ENCODE results near the gene INA. TPM values are rescaled to one million over a fixed set of nuclear protein-coding genes. Genes with fewer than 3 reads are reported as not detected.
"Not testable (repeated sequence)": the region's sequence is repeated elsewhere in the genome, so short reads cannot be mapped to it uniquely, and the experiment has no call there.

INA gene
- total RNA-seq, 1 experiment from 2014 or later = not detected

GRCh38 chr10:103258928-103259327 lies 18.0 kb upstream of the INA start:
- H3K9me3 ChIP-seq, H3K4me3 ChIP-seq, H3K27me3 ChIP-seq, H3K36me3 ChIP-seq, DNase-seq: not testable (repeated sequence)

DNA sequence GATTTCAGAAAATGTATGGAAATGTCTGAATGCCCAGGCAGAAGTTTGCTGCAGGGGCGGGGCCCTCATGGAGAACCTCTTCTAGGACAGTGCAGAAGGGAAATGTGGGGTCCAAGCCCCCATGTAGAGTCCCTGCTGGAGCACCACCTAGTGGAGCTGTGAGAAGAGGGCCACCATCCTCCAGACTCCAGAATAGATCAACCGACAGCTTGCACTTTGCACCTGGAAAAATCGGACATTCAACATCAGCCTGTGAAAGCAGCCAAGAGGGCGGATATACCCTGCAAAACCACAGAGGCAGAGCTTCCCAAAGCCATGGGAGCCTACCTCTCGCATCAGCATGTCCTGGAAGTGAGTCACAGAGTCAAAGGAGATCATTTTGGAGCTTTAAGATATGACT lies 16.9 kb upstream of the INA start:
- H3K9me3 ChIP-seq = peaks cover 6% of the 10 kb centered on the region
- H3K27me3 ChIP-seq = peaks cover 5% of the 10 kb centered on the region; the same call in 1 of the 2 replicates
- no peaks in the 10 kb centered on the region for H3K36me3 ChIP-seq
- no peak overlapping the region for H3K4me3 ChIP-seq
- no peak for DNase-seq

DNA sequence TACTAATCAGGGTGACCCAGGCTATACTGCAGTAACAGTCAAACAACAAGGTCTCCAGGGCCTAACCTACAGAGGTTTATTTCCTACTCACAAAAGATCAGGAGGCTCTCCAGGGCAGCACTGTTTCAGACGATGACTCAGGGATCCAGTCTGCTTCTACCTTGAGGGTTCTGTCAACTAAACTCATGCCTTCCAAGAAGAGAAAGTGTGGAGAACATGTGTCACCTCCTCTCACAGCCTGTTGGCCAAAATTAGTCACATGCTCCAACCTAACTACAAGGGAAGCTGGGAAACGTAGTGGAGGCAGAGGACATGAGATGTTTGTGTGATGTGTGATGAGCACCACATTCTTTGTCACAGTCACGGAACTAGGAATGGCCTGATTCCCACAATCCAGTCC lies 14.7 kb upstream of the INA start:
- no peak for DNase-seq
- peaks cover 13% of the 10 kb centered on the region for H3K27me3 ChIP-seq
- no peak overlapping the region for H3K4me3 ChIP-seq
- peaks cover 6% of the 10 kb centered on the region for H3K9me3 ChIP-seq
- no peaks in the 10 kb centered on the region for H3K36me3 ChIP-seq

GRCh38 chr10:103265717-103266329 lies 11.1 kb upstream of the INA start:
- Histone ChIP-seq H3K4me3 (no peak overlapping the region), H3K36me3 (no peaks in the 10 kb centered on the region), H3K27me3 (peaks cover 13% of the 10 kb centered on the region), H3K9me3 (no peaks in the 10 kb centered on the region)
- DNase-seq = peak; percentile 51

DNA sequence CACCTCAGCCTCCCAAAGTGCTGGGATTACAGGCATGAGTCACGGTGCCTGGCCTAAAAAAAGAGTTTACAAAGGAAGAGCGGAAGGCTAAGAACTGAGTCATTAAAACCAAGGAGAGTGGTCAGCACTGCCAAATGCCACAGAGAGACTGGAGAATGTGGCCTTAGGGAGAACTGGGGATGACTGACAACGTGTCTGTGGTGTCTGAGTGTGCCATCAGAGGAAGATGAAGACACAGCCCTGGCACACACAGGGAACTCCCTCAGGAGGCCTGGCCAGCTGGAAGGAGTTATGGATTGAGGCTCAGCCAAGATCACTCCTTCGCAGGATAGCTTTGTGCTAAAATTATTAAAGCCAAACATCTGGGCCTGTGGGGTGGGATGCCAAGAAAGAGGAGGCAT lies 3.9 kb upstream of the INA start:
- no peaks in the 10 kb centered on the region for H3K36me3 ChIP-seq
- no peak overlapping the region for H3K4me3 ChIP-seq
- H3K27me3 ChIP-seq = peaks cover 22% of the 10 kb centered on the region
- peak; percentile 98 for DNase-seq
- no peaks in the 10 kb centered on the region for H3K9me3 ChIP-seq

DNA sequence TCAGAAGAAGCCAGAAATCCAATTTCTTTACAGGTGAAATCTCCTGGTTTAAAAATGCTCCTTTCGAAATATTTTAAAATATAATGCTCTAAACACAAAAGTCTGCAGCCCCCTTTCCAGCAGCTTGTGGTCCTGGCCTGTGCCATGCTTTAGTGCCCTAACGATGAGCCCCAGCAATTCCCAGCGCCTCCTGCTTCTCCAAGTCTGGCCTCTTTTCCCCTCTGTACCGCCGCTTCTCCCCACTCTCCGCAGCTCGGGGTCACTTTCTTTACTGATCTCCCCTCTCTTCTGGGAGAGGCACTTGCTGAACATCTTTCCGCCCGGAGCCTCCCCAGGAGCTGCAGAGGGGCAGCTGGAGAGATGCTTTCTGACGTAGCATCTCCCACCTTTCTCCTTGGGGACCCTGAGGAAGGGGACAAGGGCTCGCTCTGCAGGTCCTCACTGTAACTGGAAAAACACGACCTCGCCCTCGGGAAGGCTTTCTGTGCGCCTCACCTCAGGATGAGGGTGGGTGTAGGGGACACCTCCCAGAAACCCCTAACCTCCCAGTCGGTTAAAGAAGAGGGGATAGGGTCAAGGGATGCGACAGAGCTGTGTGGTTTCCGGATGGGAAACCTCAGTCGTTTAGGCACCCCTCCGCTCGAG lies 565 bp upstream of the INA start:
- Histone ChIP-seq H3K9me3 (peaks cover 6% of the 10 kb centered on the region), H3K36me3 (no peaks in the 10 kb centered on the region), H3K27me3 (peaks cover 50% of the 10 kb centered on the region), H3K4me3 (no peak overlapping the region)
- DNase-seq = no peak

GRCh38 chr10:103277713-103278536 lies 987 bp downstream of the INA start:
- Histone ChIP-seq H3K27me3 (peaks cover 60% of the 10 kb centered on the region), H3K4me3 (no peak overlapping the region), H3K9me3 (peaks cover 6% of the 10 kb centered on the region), H3K36me3 (no peaks in the 10 kb centered on the region)
- DNase-seq = no peak

DNA sequence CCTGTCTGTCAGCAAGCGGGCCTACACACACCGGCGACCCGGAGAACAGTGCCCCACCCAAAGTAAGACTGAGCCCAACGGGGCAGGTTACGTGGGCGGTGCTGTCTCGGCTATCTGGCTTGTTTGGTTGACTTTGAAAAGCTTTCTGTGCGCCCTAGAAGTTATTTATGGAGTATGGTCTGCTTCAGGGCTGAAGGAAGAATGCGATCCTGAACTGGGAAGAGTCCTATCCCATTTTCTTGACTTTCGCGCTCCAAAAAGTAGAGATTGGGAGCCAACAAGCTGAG lies 1.5 kb downstream of the INA start:
- no peak for DNase-seq
- no peaks in the 10 kb centered on the region for H3K36me3 ChIP-seq
- peaks cover 60% of the 10 kb centered on the region for H3K27me3 ChIP-seq

GRCh38 chr10:103278862-103279298 lies 1.9 kb downstream of the INA start:
- Histone ChIP-seq H3K36me3 (no peaks in the 10 kb centered on the region), H3K9me3 (peaks cover 6% of the 10 kb centered on the region), H3K27me3 (peaks cover 60% of the 10 kb centered on the region), H3K4me3 (no peak overlapping the region)
- DNase-seq = peak; percentile 30

More for the DNA sequence above, 1.5 kb downstream of the INA start:
- Histone ChIP-seq H3K4me3 (no peak overlapping the region), H3K9me3 (peaks cover 6% of the 10 kb centered on the region)

GRCh38 chr10:103280031-103280430 lies 3.1 kb downstream of the INA start:
- no peak for DNase-seq
- no peaks in the 10 kb centered on the region for H3K36me3 ChIP-seq
- peaks cover 6% of the 10 kb centered on the region for H3K9me3 ChIP-seq
- no peak overlapping the region for H3K4me3 ChIP-seq
- H3K27me3 ChIP-seq = peaks cover 62% of the 10 kb centered on the region

GRCh38 chr10:103280506-103280905 lies 3.6 kb downstream of the INA start:
- Histone ChIP-seq H3K4me3 (no peak overlapping the region), H3K36me3 (no peaks in the 10 kb centered on the region), H3K27me3 (peaks cover 62% of the 10 kb centered on the region), H3K9me3 (peaks cover 6% of the 10 kb centered on the region)
- no peak for DNase-seq

DNA sequence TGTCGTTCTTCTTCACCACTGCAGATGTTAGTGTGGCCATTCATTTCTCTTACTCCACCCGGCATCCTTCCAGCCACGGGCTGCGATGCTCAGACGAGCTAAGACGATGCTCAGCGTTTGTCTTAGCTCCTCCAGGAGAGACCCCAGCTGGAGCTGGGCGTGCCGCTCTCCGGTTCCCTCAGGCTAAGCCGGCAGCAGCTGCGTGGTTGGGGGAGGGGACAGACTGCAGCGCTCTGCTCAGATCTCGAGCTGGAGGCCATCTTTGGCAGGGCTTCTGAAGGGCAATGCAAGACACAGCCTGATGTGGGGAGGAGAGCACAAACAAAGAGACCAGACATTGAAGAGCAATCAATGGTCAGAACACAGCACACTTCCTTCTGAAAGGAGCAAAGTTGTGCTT lies 4.8 kb downstream of the INA start:
- Histone ChIP-seq H3K9me3 (peaks cover 6% of the 10 kb centered on the region), H3K36me3 (no peaks in the 10 kb centered on the region), H3K27me3 (peaks cover 52% of the 10 kb centered on the region), H3K4me3 (no peak overlapping the region)
- no peak for DNase-seq

- DNase-seq = no peak
- H3K9me3 ChIP-seq = peaks cover 6% of the 10 kb centered on the region
- peaks cover 44% of the 10 kb centered on the region for H3K27me3 ChIP-seq
- H3K4me3 ChIP-seq = no peak overlapping the region
- no peaks in the 10 kb centered on the region for H3K36me3 ChIP-seq
Observed at GRCh38 chr10:103282961-103283360, 6.0 kb downstream of the INA start.

DNA sequence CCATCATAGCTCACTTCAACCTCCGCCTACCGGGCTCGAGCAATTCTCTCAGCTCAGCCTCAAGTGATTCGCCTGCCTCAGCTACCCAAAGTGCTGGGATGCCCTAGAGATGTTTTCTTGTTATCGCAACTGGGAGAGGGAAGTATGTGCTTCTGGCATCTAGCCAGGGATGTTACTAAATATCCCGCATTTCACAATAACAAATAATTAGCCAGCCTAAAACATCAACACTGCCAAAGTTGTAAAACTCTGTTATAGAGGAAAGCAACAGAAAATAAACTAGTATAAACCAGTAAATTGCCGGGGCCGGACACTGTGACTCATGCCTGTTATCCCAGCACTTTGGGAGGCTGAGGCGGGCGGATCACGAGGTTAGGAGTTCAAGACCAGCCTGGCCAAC lies 7.2 kb downstream of the INA start:
- DNase-seq = peak; percentile 17
- H3K27me3 ChIP-seq = peaks cover 47% of the 10 kb centered on the region
- no peaks in the 10 kb centered on the region; the same call in 1 of the 2 replicates for H3K9me3 ChIP-seq
- no peak overlapping the region for H3K4me3 ChIP-seq
- H3K36me3 ChIP-seq = no peaks in the 10 kb centered on the region

GRCh38 chr10:103287992-103288391 lies 11.1 kb downstream of the INA start:
- Histone ChIP-seq H3K27me3 (peaks cover 31% of the 10 kb centered on the region), H3K4me3 (no peak overlapping the region), H3K9me3 (no peaks in the 10 kb centered on the region), H3K36me3 (no peaks in the 10 kb centered on the region)
- DNase-seq = no peak

GRCh38 chr10:103291588-103291987 lies 14.7 kb downstream of the INA start:
- no peak for DNase-seq
- Histone ChIP-seq H3K9me3 (no peaks in the 10 kb centered on the region), H3K27me3 (peaks cover 29% of the 10 kb centered on the region), H3K4me3 (no peak overlapping the region), H3K36me3 (no peaks in the 10 kb centered on the region)

- DNase-seq = no peak
- Histone ChIP-seq H3K9me3 (no peaks in the 10 kb centered on the region), H3K4me3 (no peak overlapping the region), H3K27me3 (peaks cover 3% of the 10 kb centered on the region; the same call in 1 of the 2 replicates), H3K36me3 (no peaks in the 10 kb centered on the region)
Observed at GRCh38 chr10:103295374-103296015, 18.6 kb downstream of the INA start.
